IMR-90 (cell line): ENCODE results near the gene IFI30. TPM values are rescaled to one million over a fixed set of nuclear protein-coding genes. Genes with fewer than 3 reads are reported as not detected.

Experiments
- ATAC-seq: fragments of 200-7000 bp; cut with Tn5 transposase; 2 replicates; pipeline ENCODE4 v1.9.1; 2020; ENCODE audit warnings: low read depth, mild to moderate bottlenecking, moderate library complexity
- BruUV-seq: library from RNA; stranded (reverse); fragments of 400-500 nt; replicated peaks from 2 replicates; lab custom pipeline; 2021; lab: Mats Ljungman, UMichigan
- CTCF ChIA-PET: fragments of 300-600 bp; formaldehyde crosslinking; extraction: SDS; loops from one replicate; lab custom pipeline; 2021; ENCODE audit warnings: antibody characterized with exemption; lab: Yijun Ruan, JAX
- POLR2A ChIA-PET: fragments of 300-600 bp; sonication (Branson Sonifier 250); formaldehyde crosslinking; loops from one replicate; lab custom pipeline; 2022; ENCODE audit warnings: antibody characterized with exemption; ENCODE audit not compliant: unreplicated experiment; lab: Charles Lee
- DNase-seq: peaks from one replicate; pipeline ENCODE4 v3.0.0; 2013
- H2AFZ ChIP-seq: replicated peaks from 2 replicates; pipeline ENCODE3; 2013; ENCODE audit warnings: low read length, mild to moderate bottlenecking; ENCODE audit not compliant: poor library complexity
- H2AK5ac ChIP-seq: 2 replicates; pipeline ENCODE4 v1.6.1; 2013; ENCODE audit warnings: low read depth, low read length, inconsistent platforms
- H2AK9ac ChIP-seq: replicated peaks from 2 replicates; pipeline ENCODE3; 2013; ENCODE audit warnings: mild to moderate bottlenecking, low read depth, low read length, moderate library complexity; ENCODE audit not compliant: poor library complexity
- H2BK120ac ChIP-seq: 2 replicates; pipeline ENCODE4 v1.6.1; 2013; ENCODE audit warnings: low read depth, low read length, inconsistent platforms
- H2BK15ac ChIP-seq: 3 replicates; pipeline ENCODE4 v1.6.1; 2013; ENCODE audit warnings: low read depth, low read length, inconsistent platforms
- H2BK20ac ChIP-seq: 2 replicates; pipeline ENCODE4 v1.6.1; 2013; ENCODE audit warnings: low read depth, mild to moderate bottlenecking, inconsistent platforms, low read length, moderate library complexity
- H2BK5ac ChIP-seq: 2 replicates; pipeline ENCODE4 v1.6.1; 2013; ENCODE audit warnings: mild to moderate bottlenecking, low read depth, low read length, inconsistent platforms; ENCODE audit not compliant: poor library complexity, severe bottlenecking
- H3K14ac ChIP-seq: replicated peaks from 2 replicates; pipeline ENCODE4 v1.6.1; 2013; ENCODE audit warnings: low read depth, low read length, inconsistent platforms
- H3K18ac ChIP-seq: 2 replicates; pipeline ENCODE4 v1.6.1; 2013; ENCODE audit warnings: low read depth, low read length, control low read depth
- H3K23ac ChIP-seq: 2 replicates; pipeline ENCODE4 v1.6.1; 2013; ENCODE audit warnings: low read depth, low read length, inconsistent platforms
- H3K27ac ChIP-seq: 2 replicates; pipeline ENCODE4 v1.5.1; 2013; ENCODE audit warnings: mild to moderate bottlenecking, control low read depth, low read length; ENCODE audit not compliant: insufficient read depth
- H3K27me3 ChIP-seq: 2 replicates; pipeline ENCODE4 v1.6.1; 2013; ENCODE audit warnings: low read length; ENCODE audit not compliant: control insufficient read depth, insufficient read depth
- H3K36me3 ChIP-seq: 2 replicates; pipeline ENCODE4 v1.6.1; 2013; ENCODE audit warnings: low read length, mixed read lengths; ENCODE audit not compliant: control insufficient read depth, insufficient read depth
- H3K4ac ChIP-seq: 2 replicates; pipeline ENCODE4 v1.6.1; 2013; ENCODE audit warnings: low read depth, low read length, inconsistent platforms
- H3K4me1 ChIP-seq: 2 replicates; pipeline ENCODE4 v1.6.1; 2013; ENCODE audit warnings: low read length, mixed read lengths; ENCODE audit not compliant: control insufficient read depth, insufficient read depth
- H3K4me2 ChIP-seq: 2 replicates; pipeline ENCODE4 v1.6.1; 2013; ENCODE audit warnings: low read depth, mild to moderate bottlenecking, control low read depth, low read length, moderate library complexity
- H3K4me3 ChIP-seq: 2 replicates; pipeline ENCODE4 v1.5.1; 2013; ENCODE audit warnings: low read depth, mild to moderate bottlenecking, control low read depth, low read length, moderate library complexity; ENCODE audit not compliant: insufficient read depth
- H3K56ac ChIP-seq: 2 replicates; pipeline ENCODE4 v1.6.1; 2013; ENCODE audit warnings: low read length, inconsistent platforms; ENCODE audit not compliant: insufficient read depth; ENCODE audit errors: extremely low read depth
- H3K79me1 ChIP-seq, 2 experiments: 2 replicates each; pipeline ENCODE4 v1.6.1; 2013; ENCODE audit warnings: low read length in 2 of 2, inconsistent platforms in 1 of 2, low read depth in 1 of 2
- H3K9ac ChIP-seq: 2 replicates; pipeline ENCODE4 v1.6.1; 2013; ENCODE audit warnings: low read depth, low read length, control low read depth
- H3K9me1 ChIP-seq: 2 replicates; pipeline ENCODE4 v1.6.1; 2013; ENCODE audit warnings: low read length, inconsistent platforms; ENCODE audit not compliant: insufficient read depth
- H3K9me3 ChIP-seq: 2 replicates; pipeline ENCODE4 v1.6.1; 2013; ENCODE audit warnings: low read length; ENCODE audit not compliant: control insufficient read depth, insufficient read depth
- H4K20me1 ChIP-seq: 2 replicates; pipeline ENCODE4 v1.6.1; 2013; ENCODE audit warnings: low read length, inconsistent platforms; ENCODE audit not compliant: insufficient read depth
- H4K5ac ChIP-seq: 2 replicates; pipeline ENCODE4 v1.6.1; 2013; ENCODE audit warnings: mild to moderate bottlenecking, low read depth, low read length, control low read depth
- H4K8ac ChIP-seq, 2 experiments: 2 replicates each; pipeline ENCODE4 v1.6.1; 2013; ENCODE audit warnings: low read depth in 2 of 2, low read length in 2 of 2, control low read depth in 1 of 2, inconsistent platforms in 1 of 2
- H4K91ac ChIP-seq: 2 replicates; pipeline ENCODE4 v1.6.1; 2013; ENCODE audit warnings: low read depth, low read length, inconsistent platforms; ENCODE audit not compliant: insufficient read depth
- FOS ChIP-seq: fragments of 150-350 bp; IDR thresholded peaks from 2 replicates; pipeline ENCODE4 v1.6.1; 2016; ENCODE audit warnings: low read depth, low read length
- MAFK ChIP-seq: IDR thresholded peaks from 2 replicates; pipeline ENCODE4 v1.6.1; 2012; ENCODE audit warnings: low read depth, low read length, improper control_type of control experiment
- MAZ ChIP-seq: IDR thresholded peaks from 2 replicates; pipeline ENCODE4 v1.6.1; 2012; ENCODE audit warnings: low read depth, mild to moderate bottlenecking, low read length, improper control_type of control experiment, moderate library complexity, borderline replicate concordance
- MXI1 ChIP-seq: IDR thresholded peaks from 2 replicates; pipeline ENCODE4 v1.6.1; 2012; ENCODE audit warnings: low read depth, mild to moderate bottlenecking, low read length, moderate library complexity, borderline replicate concordance
- POLR2A ChIP-seq: IDR thresholded peaks from 2 replicates; pipeline ENCODE4 v1.6.1; 2012; ENCODE audit warnings: mild to moderate bottlenecking, low read depth, low read length
- USF2 ChIP-seq: fragments of 150-350 bp; IDR thresholded peaks from 2 replicates; pipeline ENCODE4 v1.6.1; 2017; ENCODE audit warnings: mild to moderate bottlenecking, antibody characterized with exemption, low read length, low read depth
- WGBS, 2 experiments: methylation state at CpG; one replicate each; pipeline versions ENCODE4 v1.1.5 to v1.1.7; 2013; ENCODE audit warnings: missing lambda C conversion rate in 2 of 2; ENCODE audit not compliant: insufficient read length in 1 of 2; ENCODE audit errors: extremely low coverage in 2 of 2; 5-methylcytosine and 5-hydroxymethylcytosine counted together
- dilution Hi-C: fragments of 300-500 bp; cut with HindIII; formaldehyde crosslinking; loops from one replicate; pipeline ENCODE4 v1.14.3; 2018; ENCODE audit warnings: low sequenced_read_pairs; ENCODE audit not compliant: unreplicated experiment
- in situ Hi-C: fragments of 300-500 bp; cut with MboI; formaldehyde crosslinking; loops from 3 replicates; pipeline ENCODE4 v1.14.3; 2019; ENCODE audit warnings: low sequenced_read_pairs, inconsistent platforms, mixed read lengths
- intact Hi-C: fragments of 100-400 bp; cut with micrococcal nuclease; formaldehyde crosslinking; loops from 2 replicates; pipeline ENCODE4 v1.10.0; 2022
- polyA plus RNA-seq, 3 experiments: library from polyadenylated mRNA; depleted of rRNA; stranded (reverse); fragments of >200 nt; gene quantifications; 2 replicates each; pipeline ENCODE4 v1.2.3, GENCODE V29; 2012; ENCODE audit warnings: low replicate concordance in 1 of 3
- total RNA-seq: library from RNA; depleted of rRNA; stranded (reverse); fragments of >200 nt; gene quantifications from 2 replicates; pipeline ENCODE4 v1.2.3, GENCODE V29; 2012
- TF ChIP-seq, protein P1 (sequence below): conservative IDR thresholded peaks from 2 replicates; pipeline ENCODE4 v1.5.1; 2012; ENCODE audit warnings: mild to moderate bottlenecking, low read depth, low read length, improper control_type of control experiment

Gene IFI30
- total and polyA plus RNA-seq, 2 of the 4 experiments (the other 2 are of a cell fraction), result 2.3 TPM

GRCh38 chr19:18203863-18204393 is 30.3 kb downstream of the IFI30 start, which contains the start of gene RAB3A:
Gene RAB3A, minus strand, starts transcription at chr19:18204042. Its CDS starts 1,302 bp downstream, at chr19:18202740.
- Histone ChIP-seq H3K27me3 (no peaks in the 10 kb centered on the region), H3K4ac (peak within 1 kb of the TSS; percentile 97), H3K23ac (peak within 1 kb of the TSS; percentile 92), H3K56ac (peak within 1 kb of the TSS; percentile 99), H3K27ac (peak within 1 kb of the TSS; percentile 93), H3K9ac (peak within 1 kb of the TSS; percentile 70), H2BK120ac (peak within 1 kb of the TSS; percentile 90), H2BK15ac (peak within 1 kb of the TSS; percentile 49; the same call in 1 of the 3 replicates), H2AK9ac (peak within 1 kb of the TSS; percentile 99), H2BK5ac (peak within 1 kb of the TSS; percentile 99), H4K5ac (peak within 1 kb of the TSS; percentile 69), H3K36me3 (peaks cover 8% of the 10 kb centered on the region), H2BK20ac (peak within 1 kb of the TSS; percentile 71), H3K14ac (peak within 1 kb of the TSS; percentile 95), H4K8ac (peak within 1 kb of the TSS; percentile 44 to 94), H3K9me3 (no peaks in the 10 kb centered on the region), H3K79me1 (peaks cover 4 to 50% of the 10 kb centered on the region in 2 experiments), H2AK5ac (peak within 1 kb of the TSS; percentile 43), H2AFZ (peak within 1 kb of the TSS; percentile 94), H4K91ac (peak within 1 kb of the TSS; percentile 93), H3K9me1 (peaks cover 14% of the 10 kb centered on the region; the same call in 1 of the 2 replicates), H3K4me3 (peak within 1 kb of the TSS; percentile 75), H4K20me1 (peaks cover 11% of the 10 kb centered on the region; the same call in 1 of the 2 replicates), H3K18ac (peak within 1 kb of the TSS; percentile 66), H3K4me2 (peak within 1 kb of the TSS; percentile 98), H3K4me1 (peaks cover 16% of the 10 kb centered on the region)
- dilution Hi-C loops (no loop called here), intact Hi-C loops (loop anchor here (1.0 to 10.0 kb wide), 3 partner anchors 11 to 211 kb away; partner anchors contain the start of genes LSM4, MPV17L2 and SSBP4), in situ Hi-C loops (no loop called here)
- peak; percentile 87 for ATAC-seq
- TF ChIP-seq FOS (peak; percentile 92), USF2 (peak; percentile 42; the same call in 1 of the 2 replicates), POLR2A (peak; percentile 70), MAZ (peak; percentile 97), MAFK (no peak), MXI1 (peak; percentile 21; the same call in 1 of the 2 replicates)
- TF ChIP-seq, protein P1, sequence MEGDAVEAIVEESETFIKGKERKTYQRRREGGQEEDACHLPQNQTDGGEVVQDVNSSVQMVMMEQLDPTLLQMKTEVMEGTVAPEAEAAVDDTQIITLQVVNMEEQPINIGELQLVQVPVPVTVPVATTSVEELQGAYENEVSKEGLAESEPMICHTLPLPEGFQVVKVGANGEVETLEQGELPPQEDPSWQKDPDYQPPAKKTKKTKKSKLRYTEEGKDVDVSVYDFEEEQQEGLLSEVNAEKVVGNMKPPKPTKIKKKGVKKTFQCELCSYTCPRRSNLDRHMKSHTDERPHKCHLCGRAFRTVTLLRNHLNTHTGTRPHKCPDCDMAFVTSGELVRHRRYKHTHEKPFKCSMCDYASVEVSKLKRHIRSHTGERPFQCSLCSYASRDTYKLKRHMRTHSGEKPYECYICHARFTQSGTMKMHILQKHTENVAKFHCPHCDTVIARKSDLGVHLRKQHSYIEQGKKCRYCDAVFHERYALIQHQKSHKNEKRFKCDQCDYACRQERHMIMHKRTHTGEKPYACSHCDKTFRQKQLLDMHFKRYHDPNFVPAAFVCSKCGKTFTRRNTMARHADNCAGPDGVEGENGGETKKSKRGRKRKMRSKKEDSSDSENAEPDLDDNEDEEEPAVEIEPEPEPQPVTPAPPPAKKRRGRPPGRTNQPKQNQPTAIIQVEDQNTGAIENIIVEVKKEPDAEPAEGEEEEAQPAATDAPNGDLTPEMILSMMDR, result no peak
- BruUV-seq, result no TSS peak
- DNase-seq, result peak; percentile 100
- POLR2A ChIA-PET, result no interaction called here
- CTCF ChIA-PET, result no interaction called here
- 1% methylated on average over 22 of the region's 50 CpGs; no CpG with 5 or more reads in 1 of the 2 experiments for WGBS, 2 experiments
